ENCODE data around the gene RGS11.
"Not testable (repeated sequence)": the region's sequence is repeated elsewhere in the genome, so short reads cannot be mapped to it uniquely, and the experiment has no call there.

DNA sequence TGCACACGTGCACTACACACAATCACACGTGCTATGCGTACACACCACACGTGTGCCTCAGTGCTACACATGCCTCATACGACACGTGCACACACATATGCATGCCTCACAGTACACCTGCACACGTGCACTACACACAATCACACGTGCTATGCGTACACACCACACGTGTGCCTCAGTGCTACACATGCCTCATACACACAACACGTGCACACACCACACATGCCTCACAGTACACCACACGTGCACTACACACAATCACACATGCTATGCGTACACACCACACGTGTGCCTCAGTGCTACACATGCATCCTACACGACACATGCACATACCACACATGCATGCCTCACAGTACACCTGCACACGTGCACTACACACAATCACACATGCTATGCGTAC lies 8.2 kb downstream of the RGS11 start:
- TF ChIP-seq, protein P1, sequence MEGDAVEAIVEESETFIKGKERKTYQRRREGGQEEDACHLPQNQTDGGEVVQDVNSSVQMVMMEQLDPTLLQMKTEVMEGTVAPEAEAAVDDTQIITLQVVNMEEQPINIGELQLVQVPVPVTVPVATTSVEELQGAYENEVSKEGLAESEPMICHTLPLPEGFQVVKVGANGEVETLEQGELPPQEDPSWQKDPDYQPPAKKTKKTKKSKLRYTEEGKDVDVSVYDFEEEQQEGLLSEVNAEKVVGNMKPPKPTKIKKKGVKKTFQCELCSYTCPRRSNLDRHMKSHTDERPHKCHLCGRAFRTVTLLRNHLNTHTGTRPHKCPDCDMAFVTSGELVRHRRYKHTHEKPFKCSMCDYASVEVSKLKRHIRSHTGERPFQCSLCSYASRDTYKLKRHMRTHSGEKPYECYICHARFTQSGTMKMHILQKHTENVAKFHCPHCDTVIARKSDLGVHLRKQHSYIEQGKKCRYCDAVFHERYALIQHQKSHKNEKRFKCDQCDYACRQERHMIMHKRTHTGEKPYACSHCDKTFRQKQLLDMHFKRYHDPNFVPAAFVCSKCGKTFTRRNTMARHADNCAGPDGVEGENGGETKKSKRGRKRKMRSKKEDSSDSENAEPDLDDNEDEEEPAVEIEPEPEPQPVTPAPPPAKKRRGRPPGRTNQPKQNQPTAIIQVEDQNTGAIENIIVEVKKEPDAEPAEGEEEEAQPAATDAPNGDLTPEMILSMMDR (IDR thresholded peaks at IDR 0.05) = not testable (repeated sequence)
- TF ChIP-seq POLR2A (IDR thresholded peaks at IDR 0.05) = not testable (repeated sequence)

All from heart left ventricle (tissue), 13 donors.